Suprapubic skin (tissue), 4 donors: ENCODE measurements around the gene PTF1A.

Source experiments
- EP300 ChIP-seq: sonication (generic); formaldehyde crosslinking; IDR thresholded peaks from one replicate; pipeline ENCODE4 v1.6.1; 2017; ENCODE audit warnings: antibody characterized with exemption
- POLR2A ChIP-seq, 2 donors: fragments of 450-650 bp; IDR thresholded peaks; one replicate each; pipeline ENCODE4 v1.6.1; 2017; ENCODE audit warnings: antibody characterized with exemption in 2 of 2, mild to moderate bottlenecking in 2 of 2, moderate library complexity in 2 of 2
- POLR2AphosphoS5 ChIP-seq, 3 donors: sonication (generic); formaldehyde crosslinking; IDR thresholded peaks; one replicate each; pipeline ENCODE4 v1.6.1; 2017; ENCODE audit warnings: antibody characterized with exemption in 3 of 3
- TF ChIP-seq, protein P1 (sequence below), 2 donors: fragments of 200-600 bp in 1 of 2; fragments of 450-650 bp in 1 of 2; sonication (generic) in 1 of 2; IDR thresholded peaks; one replicate each; pipeline ENCODE4 v1.5.1; 2016 to 2019; ENCODE audit warnings: antibody characterized with exemption in 2 of 2, mild to moderate bottlenecking in 1 of 2, moderate library complexity in 1 of 2

DNA sequence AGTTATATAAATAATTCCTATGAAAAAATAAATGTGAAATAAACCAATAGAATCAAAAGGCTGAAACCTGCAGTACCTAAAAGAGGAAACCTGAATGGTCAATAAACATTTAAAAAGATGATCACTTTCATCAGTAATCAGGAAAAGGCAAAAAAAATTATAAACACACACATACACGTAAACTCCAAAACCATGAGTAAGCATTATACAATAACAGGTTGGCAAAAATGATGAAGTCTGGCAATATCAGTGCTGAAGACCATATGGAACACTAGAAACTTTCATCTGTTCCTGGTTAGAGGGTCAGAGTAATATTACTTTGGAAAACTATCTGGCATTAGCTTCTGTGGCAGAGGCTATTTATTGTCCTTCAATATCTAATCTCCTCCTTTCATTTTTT lies 38.5 kb downstream of the PTF1A start:
- TF ChIP-seq, protein P1, sequence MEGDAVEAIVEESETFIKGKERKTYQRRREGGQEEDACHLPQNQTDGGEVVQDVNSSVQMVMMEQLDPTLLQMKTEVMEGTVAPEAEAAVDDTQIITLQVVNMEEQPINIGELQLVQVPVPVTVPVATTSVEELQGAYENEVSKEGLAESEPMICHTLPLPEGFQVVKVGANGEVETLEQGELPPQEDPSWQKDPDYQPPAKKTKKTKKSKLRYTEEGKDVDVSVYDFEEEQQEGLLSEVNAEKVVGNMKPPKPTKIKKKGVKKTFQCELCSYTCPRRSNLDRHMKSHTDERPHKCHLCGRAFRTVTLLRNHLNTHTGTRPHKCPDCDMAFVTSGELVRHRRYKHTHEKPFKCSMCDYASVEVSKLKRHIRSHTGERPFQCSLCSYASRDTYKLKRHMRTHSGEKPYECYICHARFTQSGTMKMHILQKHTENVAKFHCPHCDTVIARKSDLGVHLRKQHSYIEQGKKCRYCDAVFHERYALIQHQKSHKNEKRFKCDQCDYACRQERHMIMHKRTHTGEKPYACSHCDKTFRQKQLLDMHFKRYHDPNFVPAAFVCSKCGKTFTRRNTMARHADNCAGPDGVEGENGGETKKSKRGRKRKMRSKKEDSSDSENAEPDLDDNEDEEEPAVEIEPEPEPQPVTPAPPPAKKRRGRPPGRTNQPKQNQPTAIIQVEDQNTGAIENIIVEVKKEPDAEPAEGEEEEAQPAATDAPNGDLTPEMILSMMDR (IDR thresholded peaks at IDR 0.05) = no peak
- TF ChIP-seq POLR2A (IDR thresholded peaks at IDR 0.05) (no peak), POLR2AphosphoS5 (IDR thresholded peaks at IDR 0.05) (no peak), EP300 (no peak)
